ENCODE data around the gene KDM4C.

The KDM4C gene

DNA sequence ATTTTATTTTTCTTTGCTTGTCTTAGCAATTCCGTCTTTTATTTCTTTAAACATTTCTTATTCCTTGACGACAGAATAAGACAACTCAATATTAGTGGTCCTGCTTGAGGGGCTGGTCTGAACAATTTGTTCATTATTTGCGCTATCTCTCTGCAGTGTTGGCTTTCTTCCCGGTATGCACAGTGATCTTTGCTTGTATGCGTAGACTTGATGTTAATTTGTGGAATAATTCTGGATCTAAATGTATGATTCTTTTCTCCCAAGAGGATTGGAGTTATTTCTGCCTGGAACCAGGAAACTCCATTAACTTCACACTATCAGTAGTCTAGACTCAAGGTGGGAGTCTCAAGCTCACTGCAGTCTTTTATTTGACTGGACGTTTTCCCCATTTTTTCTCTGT lies 80.4 kb downstream of the KDM4C start:
- Histone ChIP-seq H3K4me1 (ENCODE audit: insufficient read depth, low read length) (no peaks in the 10 kb centered on the region), H2AFZ (ENCODE audit: low read depth, low read length) (no peak overlapping the region), H3K4me2 (ENCODE audit: insufficient read depth, low read length) (no peak overlapping the region), H3K27me3 (ENCODE audit: insufficient read depth, low read length, poor library complexity) (no peaks in the 10 kb centered on the region), H3K9me3 (ENCODE audit: insufficient read depth, low read length, severe bottlenecking) (no peaks in the 10 kb centered on the region), H3K9ac (ENCODE audit: low read depth, low read length) (no peak overlapping the region), H3K36me3 (ENCODE audit: insufficient read depth, low read length) (peaks cover 14% of the 10 kb centered on the region), H3K4me3 (ENCODE audit: low read depth in 1 of 2, low read length in 2 of 2) (no peak overlapping the region), H3K79me2 (ENCODE audit: insufficient read depth, low read length) (no peaks in the 10 kb centered on the region), H4K20me1 (ENCODE audit: insufficient read depth, low read length) (no peaks in the 10 kb centered on the region), H3K27ac (ENCODE audit: low read length) (no peak overlapping the region)
- no peak for TF ChIP-seq EZH2 (IDR thresholded peaks at IDR 0.05; ENCODE audit: borderline replicate concordance, low read depth, low read length, severe bottlenecking)
- TF ChIP-seq, protein P1, sequence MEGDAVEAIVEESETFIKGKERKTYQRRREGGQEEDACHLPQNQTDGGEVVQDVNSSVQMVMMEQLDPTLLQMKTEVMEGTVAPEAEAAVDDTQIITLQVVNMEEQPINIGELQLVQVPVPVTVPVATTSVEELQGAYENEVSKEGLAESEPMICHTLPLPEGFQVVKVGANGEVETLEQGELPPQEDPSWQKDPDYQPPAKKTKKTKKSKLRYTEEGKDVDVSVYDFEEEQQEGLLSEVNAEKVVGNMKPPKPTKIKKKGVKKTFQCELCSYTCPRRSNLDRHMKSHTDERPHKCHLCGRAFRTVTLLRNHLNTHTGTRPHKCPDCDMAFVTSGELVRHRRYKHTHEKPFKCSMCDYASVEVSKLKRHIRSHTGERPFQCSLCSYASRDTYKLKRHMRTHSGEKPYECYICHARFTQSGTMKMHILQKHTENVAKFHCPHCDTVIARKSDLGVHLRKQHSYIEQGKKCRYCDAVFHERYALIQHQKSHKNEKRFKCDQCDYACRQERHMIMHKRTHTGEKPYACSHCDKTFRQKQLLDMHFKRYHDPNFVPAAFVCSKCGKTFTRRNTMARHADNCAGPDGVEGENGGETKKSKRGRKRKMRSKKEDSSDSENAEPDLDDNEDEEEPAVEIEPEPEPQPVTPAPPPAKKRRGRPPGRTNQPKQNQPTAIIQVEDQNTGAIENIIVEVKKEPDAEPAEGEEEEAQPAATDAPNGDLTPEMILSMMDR (IDR thresholded peaks at IDR 0.05; ENCODE audit: borderline replicate concordance, extremely low read depth, low read length, poor library complexity, severe bottlenecking), result no peak
- ATAC-seq (ENCODE audit: insufficient read depth, low read depth) (no peak), DNase-seq (no peak)

DNA sequence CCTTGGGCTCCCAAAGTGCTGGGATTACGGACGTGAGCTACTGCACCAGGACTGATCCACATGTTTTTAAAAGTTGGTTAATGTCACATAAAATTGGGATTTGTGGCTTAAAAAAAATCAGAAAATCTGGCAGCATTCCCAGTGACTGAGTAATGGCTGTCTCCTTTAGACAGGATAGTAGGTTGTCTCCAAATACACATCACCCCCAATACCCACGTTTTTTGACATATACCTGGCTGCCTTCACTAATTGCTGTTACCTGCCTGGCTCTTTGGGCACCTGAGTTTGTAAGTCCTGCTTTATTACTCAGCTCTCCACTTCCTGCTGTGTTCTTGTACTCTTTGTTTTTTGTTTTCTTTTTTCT lies 84.8 kb downstream of the KDM4C start:
- no peak overlapping the region for H3K9ac ChIP-seq (ENCODE audit: low read depth, low read length)
- no peak overlapping the region for H3K4me3 ChIP-seq (ENCODE audit: low read depth in 1 of 2, low read length in 2 of 2)
- no peak overlapping the region for H3K27ac ChIP-seq (ENCODE audit: low read length)
- no peaks in the 10 kb centered on the region; the same call in 1 of the 2 replicates for H3K36me3 ChIP-seq (ENCODE audit: insufficient read depth, low read length)
- no peak for TF ChIP-seq EZH2 (IDR thresholded peaks at IDR 0.05; ENCODE audit: borderline replicate concordance, low read depth, low read length, severe bottlenecking)
- TF ChIP-seq, protein P1 (IDR thresholded peaks at IDR 0.05; ENCODE audit: borderline replicate concordance, extremely low read depth, low read length, poor library complexity, severe bottlenecking), result no peak
- no peaks in the 10 kb centered on the region for H3K79me2 ChIP-seq (ENCODE audit: insufficient read depth, low read length)
- no peaks in the 10 kb centered on the region for H3K4me1 ChIP-seq (ENCODE audit: insufficient read depth, low read length)
- ATAC-seq (ENCODE audit: insufficient read depth, low read depth), result no peak
- no peaks in the 10 kb centered on the region for H4K20me1 ChIP-seq (ENCODE audit: insufficient read depth, low read length)
- H2AFZ ChIP-seq (ENCODE audit: low read depth, low read length), result no peak overlapping the region
- H3K27me3 ChIP-seq (ENCODE audit: insufficient read depth, low read length, poor library complexity), result no peaks in the 10 kb centered on the region
- no peak for DNase-seq
- H3K9me3 ChIP-seq (ENCODE audit: insufficient read depth, low read length, severe bottlenecking), result no peaks in the 10 kb centered on the region
- H3K4me2 ChIP-seq (ENCODE audit: insufficient read depth, low read length), result no peak overlapping the region

DNA sequence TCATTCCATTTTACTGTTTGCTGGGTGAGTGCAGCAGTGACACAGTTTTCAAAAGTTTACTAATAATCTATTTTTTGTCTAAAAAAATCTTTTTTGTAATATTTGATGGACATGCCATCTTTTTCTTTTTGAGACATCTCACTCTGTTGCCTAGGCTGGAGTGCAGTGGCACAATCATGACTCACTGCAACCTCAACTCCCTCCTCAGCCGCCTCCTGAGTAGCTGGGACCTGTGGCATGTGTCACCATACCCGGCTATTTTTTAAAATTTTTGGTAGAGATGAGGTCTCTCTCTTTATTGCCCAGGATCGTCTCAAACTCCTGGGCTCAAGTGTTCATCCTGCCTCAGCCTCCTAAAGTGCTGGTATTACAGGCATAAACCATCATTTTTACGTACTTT lies 86.0 kb downstream of the KDM4C start:
- H2AFZ ChIP-seq (ENCODE audit: low read depth, low read length), result no peak overlapping the region
- no peaks in the 10 kb centered on the region for H3K79me2 ChIP-seq (ENCODE audit: insufficient read depth, low read length)
- no peaks in the 10 kb centered on the region for H4K20me1 ChIP-seq (ENCODE audit: insufficient read depth, low read length)
- no peaks in the 10 kb centered on the region for H3K9me3 ChIP-seq (ENCODE audit: insufficient read depth, low read length, severe bottlenecking)
- DNase-seq, result no peak
- H3K27ac ChIP-seq (ENCODE audit: low read length), result no peak overlapping the region
- H3K27me3 ChIP-seq (ENCODE audit: insufficient read depth, low read length, poor library complexity), result no peaks in the 10 kb centered on the region
- H3K4me1 ChIP-seq (ENCODE audit: insufficient read depth, low read length), result no peaks in the 10 kb centered on the region
- no peak overlapping the region for H3K9ac ChIP-seq (ENCODE audit: low read depth, low read length)
- no peak for TF ChIP-seq EZH2 (IDR thresholded peaks at IDR 0.05; ENCODE audit: borderline replicate concordance, low read depth, low read length, severe bottlenecking)
- TF ChIP-seq, protein P1 (IDR thresholded peaks at IDR 0.05; ENCODE audit: borderline replicate concordance, extremely low read depth, low read length, poor library complexity, severe bottlenecking), result no peak
- ATAC-seq (ENCODE audit: insufficient read depth, low read depth), result no peak
- no peaks in the 10 kb centered on the region; the same call in 1 of the 2 replicates for H3K36me3 ChIP-seq (ENCODE audit: insufficient read depth, low read length)
- H3K4me3 ChIP-seq (ENCODE audit: low read depth in 1 of 2, low read length in 2 of 2), result no peak overlapping the region
- H3K4me2 ChIP-seq (ENCODE audit: insufficient read depth, low read length), result no peak overlapping the region

DNA sequence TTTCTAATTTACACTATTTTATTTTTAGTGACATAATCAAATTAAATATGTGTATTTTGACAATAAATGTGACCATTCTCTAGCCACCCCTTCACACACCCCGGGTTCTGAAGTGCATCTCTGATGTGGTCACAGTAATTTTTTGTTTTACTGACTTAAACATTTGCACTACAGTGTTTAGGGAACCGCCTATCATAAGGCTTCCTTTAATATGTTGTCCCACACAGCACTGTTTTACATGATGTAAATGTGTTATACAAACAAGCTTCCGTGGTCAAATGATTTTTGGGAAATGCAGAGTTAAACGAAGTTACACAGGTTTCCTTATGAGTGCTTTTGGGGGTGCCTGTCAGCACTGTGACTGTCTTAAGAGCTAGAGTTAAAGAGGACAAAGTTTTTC lies 86.5 kb downstream of the KDM4C start:
- Histone ChIP-seq H3K36me3 (ENCODE audit: insufficient read depth, low read length) (peaks cover under 1% of the 10 kb centered on the region; the same call in 1 of the 2 replicates), H3K4me2 (ENCODE audit: insufficient read depth, low read length) (no peak overlapping the region), H3K4me1 (ENCODE audit: insufficient read depth, low read length) (no peaks in the 10 kb centered on the region), H3K9me3 (ENCODE audit: insufficient read depth, low read length, severe bottlenecking) (no peaks in the 10 kb centered on the region), H3K4me3 (ENCODE audit: low read depth in 1 of 2, low read length in 2 of 2) (no peak overlapping the region), H3K27ac (ENCODE audit: low read length) (no peak overlapping the region), H3K27me3 (ENCODE audit: insufficient read depth, low read length, poor library complexity) (no peaks in the 10 kb centered on the region), H2AFZ (ENCODE audit: low read depth, low read length) (no peak overlapping the region), H4K20me1 (ENCODE audit: insufficient read depth, low read length) (no peaks in the 10 kb centered on the region), H3K9ac (ENCODE audit: low read depth, low read length) (no peak overlapping the region), H3K79me2 (ENCODE audit: insufficient read depth, low read length) (no peaks in the 10 kb centered on the region)
- ATAC-seq (ENCODE audit: insufficient read depth, low read depth), result no peak
- TF ChIP-seq, protein P1 (IDR thresholded peaks at IDR 0.05; ENCODE audit: borderline replicate concordance, extremely low read depth, low read length, poor library complexity, severe bottlenecking), result no peak
- no peak for TF ChIP-seq EZH2 (IDR thresholded peaks at IDR 0.05; ENCODE audit: borderline replicate concordance, low read depth, low read length, severe bottlenecking)
- no peak for DNase-seq

All from DND-41 (cell line).